ENCODE results near the gene PRR33. TPM values are rescaled to one million over a fixed set of nuclear protein-coding genes. Genes with fewer than 3 reads are reported as not detected.

Gene PRR33
- total RNA-seq, 6 experiments from 2014 or later: not detected

DNA sequence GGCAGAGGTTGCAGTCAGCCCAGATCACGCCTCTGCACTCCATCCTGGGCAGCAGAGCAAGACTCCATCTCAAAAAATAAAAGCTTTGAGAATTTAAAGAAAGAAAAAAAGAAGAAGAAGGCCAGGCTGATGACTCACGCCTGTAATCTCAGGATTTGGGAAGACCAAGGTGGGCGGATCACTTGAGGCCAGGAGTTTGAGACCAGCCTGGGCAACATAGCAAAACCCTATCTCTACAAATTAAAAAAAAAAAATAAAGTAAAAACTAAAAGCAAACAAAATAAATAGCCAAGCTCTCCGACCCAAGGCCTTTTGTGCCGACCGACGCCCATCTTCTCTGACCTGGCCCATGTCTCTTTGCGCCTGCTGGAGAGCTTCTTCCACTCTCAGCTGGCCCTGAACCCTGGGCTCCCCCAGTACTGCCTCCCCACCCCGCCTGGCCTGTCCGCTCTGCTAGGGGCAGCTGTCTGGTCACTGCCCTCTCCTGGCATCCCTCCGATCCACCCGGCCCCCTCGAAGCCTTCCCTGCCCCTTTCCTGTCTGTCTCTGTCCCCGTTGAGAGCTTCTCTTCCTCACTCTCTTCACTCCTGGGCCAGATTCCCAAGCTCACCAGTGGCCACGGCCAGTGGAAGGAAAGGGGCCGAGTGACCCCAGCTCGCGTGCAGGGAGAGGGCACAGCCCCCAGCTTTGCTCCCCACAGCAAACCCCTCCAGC, 43.6 kb downstream of the PRR33 start:
- DNase-seq: no peak
- Histone ChIP-seq H3K4me1 (no peaks in the 10 kb centered on the region), H3K4me3 (no peak overlapping the region), H3K9me3 (no peaks in the 10 kb centered on the region), H3K36me3 (no peaks in the 10 kb centered on the region), H3K27ac (no peak overlapping the region), H3K27me3 (no peaks in the 10 kb centered on the region)
- TF ChIP-seq POLR2A (IDR thresholded peaks at IDR 0.05): no peak
- TF ChIP-seq, protein P1, sequence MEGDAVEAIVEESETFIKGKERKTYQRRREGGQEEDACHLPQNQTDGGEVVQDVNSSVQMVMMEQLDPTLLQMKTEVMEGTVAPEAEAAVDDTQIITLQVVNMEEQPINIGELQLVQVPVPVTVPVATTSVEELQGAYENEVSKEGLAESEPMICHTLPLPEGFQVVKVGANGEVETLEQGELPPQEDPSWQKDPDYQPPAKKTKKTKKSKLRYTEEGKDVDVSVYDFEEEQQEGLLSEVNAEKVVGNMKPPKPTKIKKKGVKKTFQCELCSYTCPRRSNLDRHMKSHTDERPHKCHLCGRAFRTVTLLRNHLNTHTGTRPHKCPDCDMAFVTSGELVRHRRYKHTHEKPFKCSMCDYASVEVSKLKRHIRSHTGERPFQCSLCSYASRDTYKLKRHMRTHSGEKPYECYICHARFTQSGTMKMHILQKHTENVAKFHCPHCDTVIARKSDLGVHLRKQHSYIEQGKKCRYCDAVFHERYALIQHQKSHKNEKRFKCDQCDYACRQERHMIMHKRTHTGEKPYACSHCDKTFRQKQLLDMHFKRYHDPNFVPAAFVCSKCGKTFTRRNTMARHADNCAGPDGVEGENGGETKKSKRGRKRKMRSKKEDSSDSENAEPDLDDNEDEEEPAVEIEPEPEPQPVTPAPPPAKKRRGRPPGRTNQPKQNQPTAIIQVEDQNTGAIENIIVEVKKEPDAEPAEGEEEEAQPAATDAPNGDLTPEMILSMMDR (IDR thresholded peaks at IDR 0.05): no peak
- intact Hi-C loops (cut with DNase I): no loop called here
- 66% methylated on average over 13 of the region's 18 CpGs for WGBS (ENCODE audit: insufficient coverage, low coverage, low lambda C conversion rate, missing lambda C conversion rate)
- no peak for ATAC-seq

DNA sequence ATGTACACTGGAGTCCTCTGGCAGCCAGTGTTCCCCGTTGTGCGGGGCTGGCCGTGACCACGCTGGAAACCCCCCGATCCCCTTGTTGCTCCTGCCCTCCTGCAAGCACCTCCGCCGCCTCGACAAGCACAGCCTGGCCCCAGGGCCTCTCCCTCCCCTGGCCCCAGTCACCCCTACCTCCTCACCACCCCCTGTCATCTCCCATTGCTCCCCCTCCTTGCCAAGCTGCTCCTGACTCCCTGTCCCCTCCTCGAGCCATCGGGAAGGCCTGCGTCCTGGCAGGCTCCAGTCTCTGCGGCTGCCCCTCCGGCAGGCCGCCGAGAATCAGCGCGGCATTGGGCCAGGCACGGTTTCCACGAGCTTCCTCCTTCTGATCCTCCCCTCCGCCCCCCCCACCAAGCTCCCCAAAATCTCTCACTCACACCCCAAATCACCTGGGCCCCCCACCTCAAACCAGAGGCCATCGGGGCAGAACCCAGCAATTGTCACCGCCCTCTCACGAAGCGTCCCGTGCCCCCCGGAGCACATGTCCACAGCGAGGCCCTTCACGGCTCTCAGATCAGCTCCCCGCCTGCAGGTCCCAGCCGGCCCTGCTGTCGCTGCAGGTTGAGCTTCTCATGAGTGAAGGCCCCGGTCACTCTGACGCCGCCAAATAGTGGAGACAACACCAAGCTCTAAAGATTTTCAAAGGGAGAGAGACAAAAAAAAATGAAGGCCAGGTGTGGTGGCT, 44.5 kb downstream of the PRR33 start:
- ATAC-seq: no peak
- Histone ChIP-seq H3K4me3 (no peak overlapping the region), H3K9me3 (no peaks in the 10 kb centered on the region), H3K4me1 (peaks cover 0 to 2% (median 0%) of the 10 kb centered on the region in 4 donors), H3K27me3 (no peaks in the 10 kb centered on the region), H3K36me3 (no peaks in the 10 kb centered on the region), H3K27ac (no peak overlapping the region)
- intact Hi-C loops (cut with DNase I): no loop called here
- no peak for DNase-seq
- no peak for TF ChIP-seq POLR2A (IDR thresholded peaks at IDR 0.05)
- TF ChIP-seq, protein P1 (IDR thresholded peaks at IDR 0.05): no peak
- WGBS (ENCODE audit: insufficient coverage, low coverage, low lambda C conversion rate, missing lambda C conversion rate): 89% methylated on average over 26 of the region's 34 CpGs

DNA sequence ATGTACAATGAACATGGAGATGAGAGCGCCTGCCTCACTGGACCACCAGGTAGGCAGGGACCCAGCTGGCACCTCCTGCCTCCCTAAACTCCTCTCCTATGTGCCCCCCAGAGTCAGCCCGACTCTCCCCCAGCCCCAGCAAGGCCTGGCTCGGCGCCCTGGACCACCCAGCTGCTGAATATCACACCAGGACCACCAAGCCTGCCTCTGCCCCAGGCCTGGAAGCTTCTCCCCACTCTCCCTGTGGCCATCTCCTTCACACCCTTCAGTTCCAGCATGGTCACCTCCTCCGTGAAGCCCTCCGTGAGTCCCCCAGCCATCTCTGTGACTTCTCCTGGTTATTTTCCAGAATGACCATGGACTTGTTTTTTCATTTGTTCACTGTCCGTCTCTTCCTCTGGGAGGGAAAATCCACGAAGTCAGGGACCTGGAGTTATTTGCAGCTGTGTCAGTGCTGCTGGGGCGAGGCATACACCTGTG, 45.2 kb downstream of the PRR33 start:
- no peak for ATAC-seq
- Histone ChIP-seq H3K9me3 (no peaks in the 10 kb centered on the region), H3K4me3 (no peak overlapping the region), H3K27me3 (no peaks in the 10 kb centered on the region), H3K4me1 (peaks cover 0 to 4% (median 0%) of the 10 kb centered on the region in 4 donors), H3K36me3 (no peaks in the 10 kb centered on the region), H3K27ac (no peak overlapping the region)
- DNase-seq: peak in 1 of 3 donors; percentile 52
- WGBS (ENCODE audit: insufficient coverage, low coverage, low lambda C conversion rate, missing lambda C conversion rate): 76% methylated on average over 7 of the region's 9 CpGs
- TF ChIP-seq POLR2A (IDR thresholded peaks at IDR 0.05): no peak
- TF ChIP-seq, protein P1 (IDR thresholded peaks at IDR 0.05): no peak
- intact Hi-C loops (cut with DNase I): no loop called here

DNA sequence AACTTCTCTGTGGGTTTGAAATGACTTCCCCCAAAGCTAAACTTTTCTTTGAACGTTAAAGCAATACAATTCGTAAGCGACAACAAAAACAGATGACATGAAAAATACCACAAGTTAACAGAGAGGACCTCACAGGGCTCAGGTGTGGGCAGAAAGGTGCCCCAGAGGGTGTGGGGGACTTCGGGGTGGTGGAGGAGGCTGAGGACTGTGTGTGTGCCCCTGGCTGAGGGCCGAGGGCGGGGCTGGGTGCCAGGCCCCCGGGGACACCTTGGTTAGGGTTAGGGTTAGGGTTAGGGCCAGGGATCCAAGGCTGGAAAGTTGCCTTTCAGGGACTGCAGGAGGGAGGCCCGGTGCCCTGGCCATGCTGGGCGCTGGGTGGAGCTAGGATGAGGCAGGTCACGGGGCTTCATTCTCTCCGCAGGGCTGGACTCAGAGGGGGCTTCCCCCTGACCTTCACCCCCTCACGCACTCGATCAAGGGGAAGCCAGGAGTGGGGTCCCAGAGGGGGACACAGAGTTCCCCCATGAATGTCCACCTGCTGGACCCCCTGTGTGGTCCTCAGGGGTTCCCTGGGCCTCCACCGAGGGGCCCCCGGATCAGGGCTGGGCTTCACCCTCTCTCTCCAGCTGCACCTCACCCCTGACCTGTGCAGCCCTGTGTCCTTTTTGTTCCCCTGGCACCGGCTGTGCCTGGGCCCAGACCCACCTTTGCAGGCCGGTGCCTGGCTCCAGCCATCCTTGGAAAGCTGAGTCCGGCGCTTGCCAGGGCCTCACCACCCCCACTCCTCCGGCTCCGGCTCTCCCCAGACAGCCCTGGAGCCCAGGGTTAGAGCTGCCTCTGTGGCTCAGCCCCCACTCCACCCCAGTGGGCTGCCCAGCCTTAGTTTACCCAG, 45.9 kb downstream of the PRR33 start:
- peak in 1 of 3 donors; percentile 48 for DNase-seq
- H3K27ac ChIP-seq: peak overlapping the region in 1 of 3 donors; percentile 53
- TF ChIP-seq, protein P1 (IDR thresholded peaks at IDR 0.05): no peak
- TF ChIP-seq POLR2A (IDR thresholded peaks at IDR 0.05): no peak

More for the DNA sequence above, 45.9 kb downstream of the PRR33 start:
- H3K4me1 ChIP-seq: peaks cover 0 to 4% (median 0%) of the 10 kb centered on the region in 4 donors
- H3K36me3 ChIP-seq: no peaks in the 10 kb centered on the region
- no peak overlapping the region for H3K4me3 ChIP-seq
- no peaks in the 10 kb centered on the region for H3K27me3 ChIP-seq
- no peaks in the 10 kb centered on the region for H3K9me3 ChIP-seq
- intact Hi-C loops (cut with DNase I): no loop called here
- ATAC-seq: no peak
- WGBS (ENCODE audit: insufficient coverage, low coverage, low lambda C conversion rate, missing lambda C conversion rate): 45% methylated on average over 6 of the region's 21 CpGs

Measured in right lobe of liver (tissue), 6 donors.